AG04450 (cell line): Measurements from ENCODE around the gene C22orf23. TPM values are rescaled to one million over a fixed set of nuclear protein-coding genes. Genes with fewer than 3 reads are reported as not detected.

Experiments
- CTCF ChIA-PET: fragments of 300-600, 350-600 bp; formaldehyde crosslinking; extraction: SDS; loops from one replicate; lab custom pipeline; 2022; ENCODE audit warnings: antibody characterized with exemption, inconsistent platforms; lab: Charles Lee
- POLR2A ChIA-PET: fragments of 350-600 bp; formaldehyde crosslinking; extraction: SDS; loops from one replicate; lab custom pipeline; 2021; ENCODE audit warnings: antibody characterized with exemption, inconsistent platforms; lab: Yijun Ruan, JAX
- DNase-seq: peaks from one replicate; pipeline ENCODE4 v3.0.0-alpha.2; 2011; ENCODE audit warnings: low read depth, low spot score
- H3K27ac ChIP-seq: one replicate; pipeline ENCODE4 v1.5.1; 2012; ENCODE audit warnings: low read depth, low read length, control low read depth
- H3K27me3 ChIP-seq: one replicate; pipeline ENCODE4 v1.6.0; 2012; ENCODE audit warnings: low read length; ENCODE audit not compliant: control insufficient read depth, insufficient read depth
- H3K4me3 ChIP-seq: 2 replicates; pipeline ENCODE4 v1.5.1; 2011; ENCODE audit warnings: mild to moderate bottlenecking, low read depth, low read length, control low read depth
- H3K9me3 ChIP-seq: 2 replicates; pipeline ENCODE4 v1.5.1; 2012; ENCODE audit warnings: low read length; ENCODE audit not compliant: control insufficient read depth, insufficient read depth
- CTCF ChIP-seq: IDR thresholded peaks from 2 replicates; pipeline ENCODE4 v1.5.1; 2011; ENCODE audit warnings: low read depth, low read length, control low read depth, inconsistent platforms
- polyA plus RNA-seq: library from polyadenylated mRNA; depleted of rRNA; stranded (reverse); fragments of >200 nt; gene quantifications from 2 replicates; pipeline ENCODE4 v1.2.3, GENCODE V29; 2011

The C22orf23 gene
- polyA plus RNA-seq, 1 experiment, result 0.55 TPM

- DNase-seq, result no peak
- no peaks in the 10 kb centered on the region for H3K27me3 ChIP-seq
- POLR2A ChIA-PET, result interaction anchor here (0.6 to 2.8 kb wide), 13 partner anchors 8 to 800 kb away, joined by 3 to 13 read pairs (median 4); partner anchors contain the start of genes C22orf23 and POLR2F
Observed at GRCh38 chr22:37905534-37906363, 47.7 kb downstream of the C22orf23 start, which contains the start of gene MICALL1. MICALL1 (plus strand) TSS chr22:37906297; CDS start chr22:37906423, 126 bp downstream.

GRCh38 chr22:37904572-37905533, 48.5 kb downstream of the C22orf23 start:
- Histone ChIP-seq H3K27me3 (no peaks in the 10 kb centered on the region), H3K4me3 (peak overlapping the region; percentile 73), H3K27ac (peak overlapping the region; percentile 100), H3K9me3 (no peaks in the 10 kb centered on the region)
- ChIA-PET POLR2A (interaction anchor here (0.6 to 2.8 kb wide), 12 partner anchors 8 to 800 kb away, joined by 3 to 13 read pairs (median 4); partner anchors contain the start of gene EIF3L), CTCF (interaction anchor here (0.6 to 3.4 kb wide), 4 partner anchors 10 to 42 kb away, joined by 4 to 25 read pairs (median 4); no protein-coding TSS in a partner anchor)
- no peak for TF ChIP-seq CTCF
- DNase-seq, result peak; percentile 95

More at GRCh38 chr22:37905534-37906363, 47.7 kb downstream of the C22orf23 start, which contains the start of gene MICALL1:
- CTCF ChIA-PET, result interaction anchor here (0.6 to 3.4 kb wide), 5 partner anchors 9 to 43 kb away, joined by 3 to 25 read pairs (median 4); no protein-coding TSS in a partner anchor
- no peak for TF ChIP-seq CTCF
- Histone ChIP-seq H3K4me3 (peak within 1 kb of the TSS; percentile 73), H3K27ac (peak within 1 kb of the TSS; percentile 100), H3K9me3 (no peaks in the 10 kb centered on the region)

- Histone ChIP-seq H3K27me3 (no peaks in the 10 kb centered on the region), H3K4me3 (no peak overlapping the region), H3K9me3 (no peaks in the 10 kb centered on the region), H3K27ac (no peak overlapping the region)
- CTCF ChIA-PET, result interaction anchor here (2.1 to 3.6 kb wide), 3 partner anchors 11 to 36 kb away, joined by 8 to 31 read pairs (median 20); no protein-coding TSS in a partner anchor
- TF ChIP-seq CTCF, result no peak
- POLR2A ChIA-PET, result interaction anchor here (0.5 to 1.5 kb wide), 2 partner anchors 11 to 24 kb away, joined by 4 to 7 read pairs; no protein-coding TSS in a partner anchor
- no peak for DNase-seq
Observed at GRCh38 chr22:37898441-37899181, 54.8 kb downstream of the C22orf23 start.

- ChIA-PET CTCF (interaction anchor here (0.8 to 3.6 kb wide), 4 partner anchors 10 to 36 kb away, joined by 3 to 31 read pairs (median 14); no protein-coding TSS in a partner anchor), POLR2A (interaction anchor here (0.6 to 2.0 kb wide), 4 partner anchors 8 to 291 kb away, joined by 5 to 11 read pairs (median 7); partner anchors contain the start of gene MICALL1)
- no peak overlapping the region for H3K27ac ChIP-seq
- no peaks in the 10 kb centered on the region for H3K9me3 ChIP-seq
- DNase-seq, result no peak
- TF ChIP-seq CTCF, result no peak
- H3K27me3 ChIP-seq, result no peaks in the 10 kb centered on the region
- no peak overlapping the region for H3K4me3 ChIP-seq
Observed at GRCh38 chr22:37897807-37898206, 55.6 kb downstream of the C22orf23 start.
